ENCODE data around the gene LONRF2.

The LONRF2 gene

GRCh38 chr2:100321179-100321865, 979 bp downstream of the LONRF2 start:
- H3K9me3 ChIP-seq (ENCODE audit: control insufficient read depth, insufficient read depth, low read length), result peaks cover 8% of the 10 kb centered on the region; the same call in 1 of the 2 replicates

GRCh38 chr2:100320547-100321178, 1.6 kb downstream of the LONRF2 start:
- H3K36me3 ChIP-seq (ENCODE audit: insufficient read depth, low read length), result no peaks in the 10 kb centered on the region
- H3K4me1 ChIP-seq (ENCODE audit: insufficient read depth, low read length), result no peaks in the 10 kb centered on the region
- H3K9ac ChIP-seq (ENCODE audit: low read depth, low read length), result peak overlapping the region; percentile 52; the same call in 1 of the 2 replicates
- peaks cover 8% of the 10 kb centered on the region; the same call in 1 of the 2 replicates for H3K9me3 ChIP-seq (ENCODE audit: control insufficient read depth, insufficient read depth, low read length)

More at GRCh38 chr2:100321179-100321865, 979 bp downstream of the LONRF2 start:
- Histone ChIP-seq H3K9ac (ENCODE audit: low read depth, low read length) (peak overlapping the region; percentile 52), H3K4me1 (ENCODE audit: insufficient read depth, low read length) (no peaks in the 10 kb centered on the region), H3K36me3 (ENCODE audit: insufficient read depth, low read length) (no peaks in the 10 kb centered on the region)

- Histone ChIP-seq H3K4me1 (ENCODE audit: insufficient read depth, low read length) (no peaks in the 10 kb centered on the region), H3K36me3 (ENCODE audit: insufficient read depth, low read length) (no peaks in the 10 kb centered on the region), H3K9ac (ENCODE audit: low read depth, low read length) (no peak overlapping the region), H3K9me3 (ENCODE audit: control insufficient read depth, insufficient read depth, low read length) (peaks cover 8% of the 10 kb centered on the region; the same call in 1 of the 2 replicates)
Observed at GRCh38 chr2:100317634-100318033, 4.7 kb downstream of the LONRF2 start.

GRCh38 chr2:100309973-100310719, 12.2 kb downstream of the LONRF2 start:
- Histone ChIP-seq H3K36me3 (ENCODE audit: insufficient read depth, low read length) (no peaks in the 10 kb centered on the region), H3K9ac (ENCODE audit: low read depth, low read length) (no peak overlapping the region), H3K9me3 (ENCODE audit: control insufficient read depth, insufficient read depth, low read length) (no peaks in the 10 kb centered on the region), H3K4me1 (ENCODE audit: insufficient read depth, low read length) (no peaks in the 10 kb centered on the region)

GRCh38 chr2:100309311-100309710, 13.0 kb downstream of the LONRF2 start:
- Histone ChIP-seq H3K4me1 (ENCODE audit: insufficient read depth, low read length) (no peaks in the 10 kb centered on the region), H3K9ac (ENCODE audit: low read depth, low read length) (no peak overlapping the region), H3K36me3 (ENCODE audit: insufficient read depth, low read length) (no peaks in the 10 kb centered on the region; the same call in 1 of the 2 replicates), H3K9me3 (ENCODE audit: control insufficient read depth, insufficient read depth, low read length) (no peaks in the 10 kb centered on the region)

GRCh38 chr2:100303744-100304143, 18.6 kb downstream of the LONRF2 start:
- Histone ChIP-seq H3K9me3 (ENCODE audit: control insufficient read depth, insufficient read depth, low read length) (0 out of 2 replicates have a peak, but pooled peaks cover 3% of the 10 kb centered on the region), H3K36me3 (ENCODE audit: insufficient read depth, low read length) (no peaks in the 10 kb centered on the region; the same call in 1 of the 2 replicates), H3K9ac (ENCODE audit: low read depth, low read length) (no peak overlapping the region), H3K4me1 (ENCODE audit: insufficient read depth, low read length) (no peaks in the 10 kb centered on the region)

GRCh38 chr2:100302585-100302892, 19.8 kb downstream of the LONRF2 start:
- Histone ChIP-seq H3K9ac (ENCODE audit: low read depth, low read length) (no peak overlapping the region), H3K9me3 (ENCODE audit: control insufficient read depth, insufficient read depth, low read length) (0 out of 2 replicates have a peak, but pooled peaks cover 3% of the 10 kb centered on the region), H3K4me1 (ENCODE audit: insufficient read depth, low read length) (no peaks in the 10 kb centered on the region), H3K36me3 (ENCODE audit: insufficient read depth, low read length) (no peaks in the 10 kb centered on the region; the same call in 1 of the 2 replicates)

- H3K9ac ChIP-seq (ENCODE audit: low read depth, low read length), result no peak overlapping the region
- H3K4me1 ChIP-seq (ENCODE audit: insufficient read depth, low read length), result no peaks in the 10 kb centered on the region
- no peaks in the 10 kb centered on the region; the same call in 1 of the 2 replicates for H3K36me3 ChIP-seq (ENCODE audit: insufficient read depth, low read length)
- H3K9me3 ChIP-seq (ENCODE audit: control insufficient read depth, insufficient read depth, low read length), result 0 out of 2 replicates have a peak, but pooled peaks cover 3% of the 10 kb centered on the region
Observed at GRCh38 chr2:100301881-100302584, 20.3 kb downstream of the LONRF2 start.

GRCh38 chr2:100299548-100299947, 22.8 kb downstream of the LONRF2 start:
- Histone ChIP-seq H3K9me3 (ENCODE audit: control insufficient read depth, insufficient read depth, low read length) (0 out of 2 replicates have a peak, but pooled peaks cover 3% of the 10 kb centered on the region), H3K4me1 (ENCODE audit: insufficient read depth, low read length) (no peaks in the 10 kb centered on the region), H3K36me3 (ENCODE audit: insufficient read depth, low read length) (no peaks in the 10 kb centered on the region), H3K9ac (ENCODE audit: low read depth, low read length) (no peak overlapping the region)

GRCh38 chr2:100297511-100297910, 24.8 kb downstream of the LONRF2 start:
- no peaks in the 10 kb centered on the region for H3K9me3 ChIP-seq (ENCODE audit: control insufficient read depth, insufficient read depth, low read length)
- H3K36me3 ChIP-seq (ENCODE audit: insufficient read depth, low read length), result no peaks in the 10 kb centered on the region
- no peak overlapping the region for H3K9ac ChIP-seq (ENCODE audit: low read depth, low read length)
- H3K4me1 ChIP-seq (ENCODE audit: insufficient read depth, low read length), result no peaks in the 10 kb centered on the region

GRCh38 chr2:100294162-100294497, 28.2 kb downstream of the LONRF2 start:
- no peak overlapping the region for H3K9ac ChIP-seq (ENCODE audit: low read depth, low read length)
- peaks cover 13% of the 10 kb centered on the region for H3K4me1 ChIP-seq (ENCODE audit: insufficient read depth, low read length)
- no peaks in the 10 kb centered on the region for H3K9me3 ChIP-seq (ENCODE audit: control insufficient read depth, insufficient read depth, low read length)
- H3K36me3 ChIP-seq (ENCODE audit: insufficient read depth, low read length), result no peaks in the 10 kb centered on the region

- Histone ChIP-seq H3K9ac (ENCODE audit: low read depth, low read length) (no peak overlapping the region), H3K4me1 (ENCODE audit: insufficient read depth, low read length) (peaks cover 13% of the 10 kb centered on the region), H3K9me3 (ENCODE audit: control insufficient read depth, insufficient read depth, low read length) (no peaks in the 10 kb centered on the region), H3K36me3 (ENCODE audit: insufficient read depth, low read length) (no peaks in the 10 kb centered on the region)
Observed at GRCh38 chr2:100293341-100294161, 28.8 kb downstream of the LONRF2 start.

GRCh38 chr2:100292022-100292580, 30.2 kb downstream of the LONRF2 start:
- no peak overlapping the region for H3K9ac ChIP-seq (ENCODE audit: low read depth, low read length)
- no peaks in the 10 kb centered on the region for H3K9me3 ChIP-seq (ENCODE audit: control insufficient read depth, insufficient read depth, low read length)
- H3K4me1 ChIP-seq (ENCODE audit: insufficient read depth, low read length), result peaks cover 17% of the 10 kb centered on the region
- no peaks in the 10 kb centered on the region for H3K36me3 ChIP-seq (ENCODE audit: insufficient read depth, low read length)

All from ES-I3 (cell line).